ENCODE results near the gene BICD1.
"Not testable (repeated sequence)": the region's sequence is repeated elsewhere in the genome, so short reads cannot be mapped to it uniquely, and the experiment has no call there.

BICD1 gene

DNA sequence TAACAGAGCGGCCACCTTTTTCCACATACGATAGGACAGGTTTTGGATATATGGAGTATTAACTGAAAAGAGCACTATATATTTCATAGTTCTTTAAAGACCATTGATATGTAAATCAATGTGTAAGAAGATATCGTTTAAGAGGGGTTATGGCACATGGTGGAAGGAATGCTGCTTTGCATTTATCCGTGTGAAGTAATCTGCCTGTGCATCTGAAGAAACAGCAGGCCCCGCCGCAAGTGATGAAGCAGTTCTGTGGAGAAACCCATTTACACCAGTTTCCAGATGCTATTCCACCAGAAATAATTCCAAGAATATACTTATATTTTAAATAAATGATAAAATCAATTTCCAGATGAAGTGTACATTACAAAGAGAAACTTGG, 72.4 kb downstream of the BICD1 start:
- no peak overlapping the region for H3K4me3 ChIP-seq (ENCODE audit: low read depth, low read length)
- H3K27ac ChIP-seq = no peak overlapping the region
- TF ChIP-seq, protein P1, sequence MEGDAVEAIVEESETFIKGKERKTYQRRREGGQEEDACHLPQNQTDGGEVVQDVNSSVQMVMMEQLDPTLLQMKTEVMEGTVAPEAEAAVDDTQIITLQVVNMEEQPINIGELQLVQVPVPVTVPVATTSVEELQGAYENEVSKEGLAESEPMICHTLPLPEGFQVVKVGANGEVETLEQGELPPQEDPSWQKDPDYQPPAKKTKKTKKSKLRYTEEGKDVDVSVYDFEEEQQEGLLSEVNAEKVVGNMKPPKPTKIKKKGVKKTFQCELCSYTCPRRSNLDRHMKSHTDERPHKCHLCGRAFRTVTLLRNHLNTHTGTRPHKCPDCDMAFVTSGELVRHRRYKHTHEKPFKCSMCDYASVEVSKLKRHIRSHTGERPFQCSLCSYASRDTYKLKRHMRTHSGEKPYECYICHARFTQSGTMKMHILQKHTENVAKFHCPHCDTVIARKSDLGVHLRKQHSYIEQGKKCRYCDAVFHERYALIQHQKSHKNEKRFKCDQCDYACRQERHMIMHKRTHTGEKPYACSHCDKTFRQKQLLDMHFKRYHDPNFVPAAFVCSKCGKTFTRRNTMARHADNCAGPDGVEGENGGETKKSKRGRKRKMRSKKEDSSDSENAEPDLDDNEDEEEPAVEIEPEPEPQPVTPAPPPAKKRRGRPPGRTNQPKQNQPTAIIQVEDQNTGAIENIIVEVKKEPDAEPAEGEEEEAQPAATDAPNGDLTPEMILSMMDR (IDR thresholded peaks at IDR 0.05; ENCODE audit: low read depth, low read length) = no peak
- no peaks in the 10 kb centered on the region; the same call in 1 of the 2 replicates for H3K36me3 ChIP-seq
- no peaks in the 10 kb centered on the region for H3K27me3 ChIP-seq (ENCODE audit: insufficient read depth, low read depth, severe bottlenecking)
- DNase-seq = no peak
- H3K9me3 ChIP-seq (ENCODE audit: severe bottlenecking) = no peaks in the 10 kb centered on the region

DNA sequence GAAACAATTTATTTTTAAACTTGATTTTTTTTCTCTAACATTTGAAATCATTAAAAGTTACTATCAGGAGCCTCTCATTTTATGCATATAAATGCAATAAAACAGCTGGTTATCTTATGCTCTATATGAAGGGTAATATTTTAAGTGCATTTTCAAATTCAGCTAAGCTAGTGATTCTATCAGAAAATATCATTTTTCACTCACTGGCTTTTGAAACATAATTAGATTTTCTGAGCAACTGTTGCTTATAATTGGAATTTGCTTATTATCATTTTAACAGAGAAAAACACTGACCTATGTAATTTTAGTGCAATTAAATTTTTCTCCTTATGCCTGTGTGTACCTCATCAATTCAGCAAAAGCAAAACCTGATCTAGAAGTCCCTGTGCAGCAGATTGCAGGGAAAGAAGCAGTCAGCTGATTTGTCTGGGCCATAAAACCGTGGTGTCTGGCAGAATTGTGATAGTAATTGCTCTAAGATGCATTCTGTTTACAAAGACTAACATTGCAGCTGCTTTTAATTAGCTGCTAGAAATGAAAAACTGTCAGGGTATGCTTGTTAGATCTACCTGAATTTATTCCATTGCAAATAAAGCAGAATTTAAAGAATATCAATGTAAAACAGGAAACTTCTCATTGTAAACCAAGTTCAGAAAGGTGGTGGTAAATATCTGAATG, 75.0 kb downstream of the BICD1 start:
- Histone ChIP-seq H3K27ac (no peak overlapping the region), H3K4me3 (ENCODE audit: low read depth, low read length) (no peak overlapping the region), H3K9me3 (ENCODE audit: severe bottlenecking) (no peaks in the 10 kb centered on the region), H3K27me3 (ENCODE audit: insufficient read depth, low read depth, severe bottlenecking) (no peaks in the 10 kb centered on the region), H3K36me3 (no peaks in the 10 kb centered on the region; the same call in 1 of the 2 replicates)
- DNase-seq = no peak
- TF ChIP-seq, protein P1 (IDR thresholded peaks at IDR 0.05; ENCODE audit: low read depth, low read length) = no peak

DNA sequence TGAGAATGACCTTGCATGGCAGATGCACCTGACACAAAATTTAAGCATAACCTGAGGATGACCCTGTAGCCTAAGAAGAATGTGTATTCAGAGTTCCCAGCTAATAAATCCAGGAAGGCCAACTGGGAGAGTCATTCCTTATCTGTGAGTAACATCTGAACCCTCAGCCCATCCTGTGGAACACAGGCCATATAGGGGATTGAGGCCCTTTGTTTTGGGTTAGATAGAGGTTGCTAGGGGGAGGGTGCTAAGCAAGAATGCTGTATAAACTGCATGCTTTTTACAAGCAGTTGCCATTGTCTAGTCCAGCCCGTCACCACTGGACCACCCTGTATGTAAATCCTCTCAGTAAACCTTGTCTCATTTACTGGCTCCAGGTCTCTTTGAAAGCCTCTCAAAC, 77.0 kb downstream of the BICD1 start:
- H3K27ac ChIP-seq = no peak overlapping the region
- no peaks in the 10 kb centered on the region; the same call in 1 of the 2 replicates for H3K36me3 ChIP-seq
- DNase-seq = no peak
- no peak overlapping the region for H3K4me3 ChIP-seq (ENCODE audit: low read depth, low read length)
- H3K27me3 ChIP-seq (ENCODE audit: insufficient read depth, low read depth, severe bottlenecking) = no peaks in the 10 kb centered on the region
- no peaks in the 10 kb centered on the region for H3K9me3 ChIP-seq (ENCODE audit: severe bottlenecking)
- TF ChIP-seq, protein P1 (IDR thresholded peaks at IDR 0.05; ENCODE audit: low read depth, low read length) = no peak

DNA sequence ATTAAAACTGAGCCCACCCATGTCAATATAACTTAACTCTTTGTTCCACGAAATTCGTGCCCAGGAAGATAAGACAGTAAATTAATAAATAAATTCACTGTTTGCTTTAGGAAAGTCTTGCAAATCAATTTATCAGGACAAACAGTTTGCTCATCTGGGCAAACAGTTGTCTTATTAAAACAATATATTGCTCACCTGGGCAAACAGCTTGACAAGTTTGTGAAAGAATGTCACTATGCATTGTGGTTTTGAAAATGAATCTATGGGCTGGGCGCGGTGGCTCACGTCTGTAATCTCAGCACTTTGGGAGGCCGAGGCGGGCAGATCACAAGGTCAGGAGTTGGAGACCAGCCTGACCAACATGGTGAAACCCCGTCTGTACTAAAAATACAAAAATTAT, 80.5 kb downstream of the BICD1 start:
- not testable (repeated sequence) for H3K36me3 ChIP-seq; H3K27ac ChIP-seq; H3K9me3 ChIP-seq (ENCODE audit: severe bottlenecking); DNase-seq; H3K4me3 ChIP-seq (ENCODE audit: low read depth, low read length); H3K27me3 ChIP-seq (ENCODE audit: insufficient read depth, low read depth, severe bottlenecking)

DNA sequence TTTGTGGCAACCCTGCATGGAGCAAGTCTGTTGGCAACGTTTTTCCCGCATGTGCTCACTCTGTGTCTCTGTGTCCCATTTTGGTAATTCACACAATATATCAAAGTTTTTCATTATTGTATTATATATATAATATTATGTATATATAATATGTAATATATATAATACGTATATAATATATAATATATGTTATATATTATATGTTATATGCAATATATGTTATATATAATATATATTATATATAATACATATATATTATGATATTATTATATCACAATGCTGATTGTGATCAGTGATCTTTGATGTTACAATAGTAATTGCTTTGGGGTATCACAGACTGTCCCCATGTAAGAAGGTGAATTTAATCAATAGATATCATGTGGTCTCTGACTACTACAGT, 84.8 kb downstream of the BICD1 start:
- DNase-seq = no peak
- H3K4me3 ChIP-seq (ENCODE audit: low read depth, low read length) = no peak overlapping the region
- TF ChIP-seq, protein P1 (IDR thresholded peaks at IDR 0.05; ENCODE audit: low read depth, low read length) = no peak
- peaks cover 4% of the 10 kb centered on the region for H3K9me3 ChIP-seq (ENCODE audit: severe bottlenecking)
- H3K36me3 ChIP-seq = no peaks in the 10 kb centered on the region; the same call in 1 of the 2 replicates
- no peak overlapping the region for H3K27ac ChIP-seq
- H3K27me3 ChIP-seq (ENCODE audit: insufficient read depth, low read depth, severe bottlenecking) = no peaks in the 10 kb centered on the region

DNA sequence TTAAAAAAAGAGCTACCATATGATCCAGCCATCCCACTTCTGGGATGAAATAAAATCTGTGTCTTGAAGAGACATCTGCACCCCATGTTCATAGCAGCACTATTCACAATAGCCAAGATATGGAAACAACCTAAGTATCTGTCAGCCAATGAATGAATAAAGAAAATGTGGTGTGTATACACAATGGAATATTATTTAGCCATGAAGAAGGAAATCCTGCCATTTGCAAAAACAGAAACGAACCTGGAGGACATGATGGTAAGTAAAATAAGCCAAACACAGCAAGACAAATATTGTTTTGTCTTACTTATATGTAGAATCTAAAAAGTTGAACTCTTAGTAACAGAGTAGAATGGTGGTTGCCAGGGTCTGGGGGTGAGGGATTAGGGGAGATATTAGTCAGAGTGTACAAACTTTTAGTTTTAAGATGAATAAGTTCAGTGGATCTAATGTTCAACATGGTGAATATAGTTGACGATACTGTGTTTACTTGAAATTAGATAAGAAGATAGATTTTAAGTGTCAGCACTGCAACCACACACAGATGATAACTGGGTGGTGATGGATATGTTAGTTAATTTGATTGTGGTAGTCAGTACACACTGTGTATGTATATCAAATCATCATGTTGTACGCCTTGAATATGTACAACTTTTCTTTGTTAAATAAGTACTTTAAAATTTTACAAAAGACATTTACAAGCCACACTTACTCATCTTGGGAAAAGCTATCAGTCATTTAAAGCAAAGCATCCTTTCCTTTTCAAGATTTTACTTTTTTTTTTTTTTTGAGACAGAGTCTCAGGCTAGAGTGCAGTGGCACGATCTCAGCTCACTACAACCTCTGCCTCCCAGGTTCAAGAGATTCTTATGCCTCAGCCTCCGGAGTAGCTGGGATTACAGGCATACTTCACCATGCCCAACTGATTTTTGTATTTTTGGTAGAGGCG, 89.9 kb downstream of the BICD1 start:
- H3K27me3 ChIP-seq (ENCODE audit: insufficient read depth, low read depth, severe bottlenecking) = no peaks in the 10 kb centered on the region
- TF ChIP-seq, protein P1 (IDR thresholded peaks at IDR 0.05; ENCODE audit: low read depth, low read length) = no peak
- no peak for DNase-seq
- peaks cover 11% of the 10 kb centered on the region for H3K9me3 ChIP-seq (ENCODE audit: severe bottlenecking)
- no peaks in the 10 kb centered on the region; the same call in 1 of the 2 replicates for H3K36me3 ChIP-seq
- no peak overlapping the region for H3K27ac ChIP-seq
- no peak overlapping the region for H3K4me3 ChIP-seq (ENCODE audit: low read depth, low read length)
